NCI-H187 treated with DMSO at 0.1 percent for 48 hours (cell line): Measurements from ENCODE around the gene ALG2.

ENCODE experiments used
- DNase-seq: peaks from one replicate; lab custom pipeline; 2025; lab: John Stamatoyannopoulos, UW

Gene ALG2

GRCh38 chr9:99190597-99191283, 31.0 kb downstream of the ALG2 start:
- DNase-seq, result no peak

GRCh38 chr9:99189887-99190596, 31.7 kb downstream of the ALG2 start:
- no peak for DNase-seq

- DNase-seq, result no peak
Measured at GRCh38 chr9:99189186-99189585, 32.6 kb downstream of the ALG2 start.

- no peak for DNase-seq
Measured at GRCh38 chr9:99187311-99187710, 34.4 kb downstream of the ALG2 start.

GRCh38 chr9:99185934-99186333, 35.8 kb downstream of the ALG2 start:
- no peak for DNase-seq

- DNase-seq, result no peak
Measured at GRCh38 chr9:99185348-99185632, 36.5 kb downstream of the ALG2 start.

GRCh38 chr9:99184475-99185347, 37.0 kb downstream of the ALG2 start:
- DNase-seq, result peak; percentile 5

GRCh38 chr9:99184110-99184474, 37.6 kb downstream of the ALG2 start:
- no peak for DNase-seq

GRCh38 chr9:99183616-99184015, 38.1 kb downstream of the ALG2 start:
- no peak for DNase-seq

- DNase-seq, result no peak
Measured at GRCh38 chr9:99182356-99182755, 39.4 kb downstream of the ALG2 start.

- no peak for DNase-seq
Measured at GRCh38 chr9:99181621-99182020, 40.1 kb downstream of the ALG2 start.

GRCh38 chr9:99181206-99181605, 40.5 kb downstream of the ALG2 start:
- no peak for DNase-seq

GRCh38 chr9:99180662-99181061, 41.1 kb downstream of the ALG2 start:
- DNase-seq, result no peak

- DNase-seq, result no peak
Measured at GRCh38 chr9:99180199-99180598, 41.5 kb downstream of the ALG2 start.

GRCh38 chr9:99178912-99179872, 42.5 kb downstream of the ALG2 start:
- DNase-seq, result no peak

GRCh38 chr9:99177576-99178366, 44.0 kb downstream of the ALG2 start:
- no peak for DNase-seq

GRCh38 chr9:99176527-99177013, 45.2 kb downstream of the ALG2 start:
- no peak for DNase-seq

GRCh38 chr9:99173570-99174504, 47.9 kb downstream of the ALG2 start:
- no peak for DNase-seq
